K562 (cell line): ENCODE results near the gene PI4K2A. TPM values are rescaled to one million over a fixed set of nuclear protein-coding genes. Genes with fewer than 3 reads are reported as not detected.

Experiments used
- DDX20 ChIP-seq: fragments of 450-650 bp; IDR thresholded peaks from 2 replicates; pipeline ENCODE4 v1.6.1; 2016; ENCODE audit warnings: missing genetic modification characterization, low read depth, mild to moderate bottlenecking, missing compliant biosample characterization, moderate library complexity
- DEAF1 ChIP-seq: fragments of 450-650 bp; formaldehyde crosslinking; IDR thresholded peaks from 2 replicates; pipeline ENCODE4 v1.4.0; 2020; ENCODE audit warnings: mild to moderate bottlenecking, moderate library complexity
- ELK1 ChIP-seq: sonication (generic); formaldehyde crosslinking; IDR thresholded peaks from 2 replicates; pipeline ENCODE4 v1.8.1; 2022; ENCODE audit warnings: missing genetic modification reagents
- ETV5 ChIP-seq: sonication (generic); formaldehyde crosslinking; IDR thresholded peaks from 2 replicates; pipeline ENCODE4 v1.4.0; 2020; ENCODE audit warnings: low read depth, mild to moderate bottlenecking, missing genetic modification reagents
- HBP1 ChIP-seq: fragments of 450-650 bp; formaldehyde crosslinking; IDR thresholded peaks from 2 replicates; pipeline ENCODE4 v1.4.0; 2022; ENCODE audit warnings: missing genetic modification characterization
- HMGN3 ChIP-seq: IDR thresholded peaks from 2 replicates; pipeline ENCODE4 v1.6.1; 2011; ENCODE audit warnings: borderline replicate concordance, low read depth, mild to moderate bottlenecking, mixed read lengths, low read length; ENCODE audit not compliant: insufficient read length; ENCODE audit errors: extremely low read depth
- L3MBTL2 ChIP-seq: fragments of 450-650 bp; IDR thresholded peaks from 2 replicates; pipeline ENCODE4 v1.6.1; 2016; ENCODE audit warnings: mild to moderate bottlenecking, moderate library complexity
- MCM5 ChIP-seq: fragments of 450-650 bp; IDR thresholded peaks from 2 replicates; pipeline ENCODE4 v1.6.1; 2016; ENCODE audit warnings: low read depth
- MTF1 ChIP-seq: fragments of 250-450 bp; sonication (Bioruptor Pico); IDR thresholded peaks from 2 replicates; pipeline ENCODE4 v1.9.0; 2021; ENCODE audit warnings: moderate library complexity, mild to moderate bottlenecking, inconsistent platforms, borderline replicate concordance
- RBFOX2 ChIP-seq: fragments of 200-400 bp; formaldehyde crosslinking; IDR thresholded peaks from 2 replicates; pipeline ENCODE4 v1.6.1; 2017; ENCODE audit warnings: low read depth, mild to moderate bottlenecking, low read length, moderate library complexity
- RBM14 ChIP-seq: fragments of 200-400 bp; formaldehyde crosslinking; IDR thresholded peaks from 2 replicates; pipeline ENCODE4 v1.6.1; 2018; ENCODE audit warnings: low read depth, mild to moderate bottlenecking, low read length, moderate library complexity, borderline replicate concordance; ENCODE audit not compliant: insufficient read depth
- RFX1 ChIP-seq: fragments of 450-650 bp; IDR thresholded peaks from 2 replicates; pipeline ENCODE4 v1.6.1; 2016; ENCODE audit warnings: mild to moderate bottlenecking, moderate library complexity
- TAL1 ChIP-seq: fragments of 450-650 bp; IDR thresholded peaks from 2 replicates; pipeline ENCODE4 v1.6.1; 2016; ENCODE audit warnings: mild to moderate bottlenecking
- U2AF1 ChIP-seq: fragments of 200-400 bp; formaldehyde crosslinking; optimal IDR thresholded peaks from 2 replicates; pipeline ENCODE3; 2017; ENCODE audit warnings: mild to moderate bottlenecking, low read depth, low read length, moderate library complexity
- ZNF133 ChIP-seq: fragments of 250-450 bp; sonication (Bioruptor Pico); IDR thresholded peaks from 2 replicates; pipeline ENCODE4 v1.4.0; 2020; ENCODE audit warnings: mild to moderate bottlenecking
- ZNF184 ChIP-seq: sonication (generic); formaldehyde crosslinking; IDR thresholded peaks from 2 replicates; pipeline ENCODE4 v1.5.0; 2020; ENCODE audit warnings: missing genetic modification reagents
- ZNF217 ChIP-seq: sonication (generic); formaldehyde crosslinking; IDR thresholded peaks from 2 replicates; pipeline ENCODE4 v1.8.0; 2022; ENCODE audit warnings: mild to moderate bottlenecking, missing genetic modification reagents
- ZNF444 ChIP-seq: fragments of 250-450 bp; sonication (Bioruptor Pico); IDR thresholded peaks from 2 replicates; pipeline ENCODE4 v1.4.0; 2020; ENCODE audit warnings: mild to moderate bottlenecking, moderate library complexity
- polyA plus RNA-seq, 8 experiments: library from polyadenylated mRNA; depleted of rRNA in 4 of 8; stranded (reverse) in 5 of 8; unstranded in 3 of 8; fragments of >200 nt; fragmentation: Nextera tagmentation in 2 of 8; fragmentation: Illumina TruSeq in 1 of 8; extraction: Ambion mirVana in 2 of 8; extraction: Trizol in 1 of 8; gene quantifications; 2 replicates each; pipeline versions ENCODE4 v1.2.1 to v1.2.3, GENCODE V29; 2011 to 2014; ENCODE audit warnings: inconsistent platforms in 1 of 8, missing spikeins in 1 of 8
- total RNA-seq, 7 experiments: library from RNA; depleted of rRNA in 6 of 7; stranded (reverse); fragments of >200 nt in 6 of 7; fragmentation: Illumina TruSeq in 2 of 7; extraction: Trizol in 2 of 7; gene quantifications; 2 replicates each; pipeline versions ENCODE4 v1.2.1 to v1.2.3, GENCODE V29; 2011 to 2021; ENCODE audit warnings: low replicate concordance in 1 of 7
- TF ChIP-seq, protein P1 (sequence below): fragments of 250-450 bp; sonication (Bioruptor Pico); IDR thresholded peaks from 2 replicates; pipeline ENCODE4 v1.8.0; 2022; ENCODE audit warnings: moderate library complexity, mild to moderate bottlenecking, inconsistent platforms
- TF ChIP-seq, protein P2 (sequence below): fragments of 450-650 bp; formaldehyde crosslinking; IDR thresholded peaks from 2 replicates; pipeline ENCODE4 v1.4.0; 2020; ENCODE audit warnings: mild to moderate bottlenecking, moderate library complexity

PI4K2A gene
- total and polyA plus RNA-seq, 9 of the 15 experiments (the other 6 are each of a cell fraction or from before 2014, with no cell fraction given) = 4.4 to 28.4 (median 16.5) TPM

GRCh38 chr10:97689559-97690020, 49.1 kb downstream of the PI4K2A start (continued):
- TF ChIP-seq DEAF1 (CRISPR knock-in tag) = no peak
- no peak for TF ChIP-seq MCM5
- no peak for TF ChIP-seq ZNF217
- no peak for TF ChIP-seq HBP1 (CRISPR knock-in tag)
- TF ChIP-seq RBM14 = no peak
- no peak for TF ChIP-seq ELK1
- TF ChIP-seq ZNF184 = no peak
- TF ChIP-seq, protein P1, sequence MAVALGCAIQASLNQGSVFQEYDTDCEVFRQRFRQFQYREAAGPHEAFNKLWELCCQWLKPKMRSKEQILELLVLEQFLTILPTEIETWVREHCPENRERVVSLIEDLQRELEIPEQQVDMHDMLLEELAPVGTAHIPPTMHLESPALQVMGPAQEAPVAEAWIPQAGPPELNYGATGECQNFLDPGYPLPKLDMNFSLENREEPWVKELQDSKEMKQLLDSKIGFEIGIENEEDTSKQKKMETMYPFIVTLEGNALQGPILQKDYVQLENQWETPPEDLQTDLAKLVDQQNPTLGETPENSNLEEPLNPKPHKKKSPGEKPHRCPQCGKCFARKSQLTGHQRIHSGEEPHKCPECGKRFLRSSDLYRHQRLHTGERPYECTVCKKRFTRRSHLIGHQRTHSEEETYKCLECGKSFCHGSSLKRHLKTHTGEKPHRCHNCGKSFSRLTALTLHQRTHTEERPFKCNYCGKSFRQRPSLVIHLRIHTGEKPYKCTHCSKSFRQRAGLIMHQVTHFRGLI (CRISPR knock-in tag) = no peak
- TF ChIP-seq RFX1 = no peak
- TF ChIP-seq HMGN3 = no peak
- no peak for TF ChIP-seq ZNF133 (CRISPR knock-in tag)
- TF ChIP-seq ZNF444 (CRISPR knock-in tag) = no peak
- TF ChIP-seq TAL1 = no peak
- TF ChIP-seq RBFOX2 = no peak
- TF ChIP-seq, protein P2, sequence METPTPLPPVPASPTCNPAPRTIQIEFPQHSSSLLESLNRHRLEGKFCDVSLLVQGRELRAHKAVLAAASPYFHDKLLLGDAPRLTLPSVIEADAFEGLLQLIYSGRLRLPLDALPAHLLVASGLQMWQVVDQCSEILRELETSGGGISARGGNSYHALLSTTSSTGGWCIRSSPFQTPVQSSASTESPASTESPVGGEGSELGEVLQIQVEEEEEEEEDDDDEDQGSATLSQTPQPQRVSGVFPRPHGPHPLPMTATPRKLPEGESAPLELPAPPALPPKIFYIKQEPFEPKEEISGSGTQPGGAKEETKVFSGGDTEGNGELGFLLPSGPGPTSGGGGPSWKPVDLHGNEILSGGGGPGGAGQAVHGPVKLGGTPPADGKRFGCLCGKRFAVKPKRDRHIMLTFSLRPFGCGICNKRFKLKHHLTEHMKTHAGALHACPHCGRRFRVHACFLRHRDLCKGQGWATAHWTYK (CRISPR knock-in tag) = 0 out of 2 replicates have a peak, but pooled peaks have one; percentile 47
- no peak for TF ChIP-seq MTF1
- no peak for TF ChIP-seq ETV5 (CRISPR knock-in tag)
- no peak for TF ChIP-seq DDX20
- TF ChIP-seq L3MBTL2 = peak; percentile 89
- TF ChIP-seq U2AF1 = no peak
